GM12892 (cell line): Measurements from ENCODE around the gene DNAJC18.

Experiments
- POLR2A ChIP-seq: IDR thresholded peaks from 2 replicates; pipeline ENCODE4 v1.6.1; 2011; ENCODE audit warnings: low read depth, low read length, control low read depth
- POLR2AphosphoS5 ChIP-seq: IDR thresholded peaks from 2 replicates; pipeline ENCODE4 v1.6.1; 2011; ENCODE audit warnings: low read depth, low read length, control low read depth
- TAF1 ChIP-seq: IDR thresholded peaks from 2 replicates; pipeline ENCODE4 v1.6.1; 2011; ENCODE audit warnings: low read depth, mild to moderate bottlenecking, control low read depth, low read length, borderline replicate concordance

DNA sequence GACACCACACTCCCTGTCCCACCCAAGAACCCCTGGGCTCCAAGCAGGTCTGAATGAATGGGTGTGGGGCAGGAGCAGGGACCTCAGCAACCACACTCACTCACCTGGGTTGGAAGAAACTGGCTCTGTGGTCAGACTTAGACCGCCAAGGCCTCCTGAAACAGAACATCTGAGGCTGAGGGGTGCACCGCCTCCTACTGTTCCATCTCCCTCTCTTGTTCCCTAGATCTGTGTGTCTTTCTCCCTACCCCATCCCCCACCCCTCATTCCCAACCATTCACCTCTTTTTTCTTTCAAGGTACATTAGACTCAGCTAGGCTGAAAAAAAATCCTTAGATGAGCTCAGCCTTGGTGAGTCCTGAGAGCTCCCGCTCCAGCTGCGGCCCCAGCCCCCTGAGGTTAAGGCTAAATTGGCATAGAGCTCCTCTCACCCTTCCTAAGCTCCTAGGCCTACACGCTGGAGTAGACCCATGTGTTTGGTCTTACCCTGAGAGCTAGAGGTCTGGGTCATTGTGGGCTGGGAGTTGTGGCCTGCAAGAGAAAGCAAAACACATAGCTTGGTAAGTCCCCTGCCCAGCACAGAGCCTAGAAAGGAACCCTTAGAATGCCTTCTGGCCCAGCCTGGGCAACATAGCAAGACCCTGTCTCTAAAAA, 18.5 kb upstream of the DNAJC18 start:
- TF ChIP-seq TAF1 (no peak), POLR2AphosphoS5 (no peak), POLR2A (no peak)
